ENCODE results near the gene FAM131B. TPM values are rescaled to one million over a fixed set of nuclear protein-coding genes. Genes with fewer than 3 reads are reported as not detected.

The FAM131B gene
- total and polyA plus RNA-seq, 8 donors: 0.05 to 0.25 (median 0.11) TPM

GRCh38 chr7:143356414-143357050 is 6.0 kb downstream of the FAM131B start:
- 85 to 92% methylated on average over 13 of the region's 13 CpGs for WGBS, 2 donors
- no peak for DNase-seq

GRCh38 chr7:143355450-143356385 is 6.8 kb downstream of the FAM131B start:
- peaks cover 0 to under 1% (median 0%) of the 10 kb centered on the region in 4 donors for H3K27me3 ChIP-seq
- DNase-seq (no peak), ATAC-seq (no peak), FAIRE-seq (no peak)
- no peaks in the 10 kb centered on the region for H3K4me1 ChIP-seq
- no peak overlapping the region for H3K4me3 ChIP-seq
- no peak for TF ChIP-seq CTCF (IDR thresholded peaks at IDR 0.05)
- H3K27ac ChIP-seq: no peak overlapping the region
- no peaks in the 10 kb centered on the region for H3K9me3 ChIP-seq
- intact Hi-C loops (cut with DNase I): no loop called here
- WGBS, 2 donors: 77 to 82% methylated on average over 16 of the region's 16 CpGs
- H3K36me3 ChIP-seq: no peaks in the 10 kb centered on the region

More at GRCh38 chr7:143356414-143357050, 6.0 kb downstream of the FAM131B start:
- H3K36me3 ChIP-seq: no peaks in the 10 kb centered on the region
- H3K4me3 ChIP-seq: no peak overlapping the region
- no peak for FAIRE-seq
- no peak for TF ChIP-seq CTCF (IDR thresholded peaks at IDR 0.05)
- H3K9me3 ChIP-seq: no peaks in the 10 kb centered on the region
- H3K4me1 ChIP-seq: no peaks in the 10 kb centered on the region
- intact Hi-C loops (cut with DNase I): no loop called here
- no peak overlapping the region for H3K27ac ChIP-seq
- no peak for ATAC-seq
- peaks cover 0 to 3% (median 0%) of the 10 kb centered on the region in 4 donors for H3K27me3 ChIP-seq

- Histone ChIP-seq H3K27ac (no peak overlapping the region), H3K36me3 (no peaks in the 10 kb centered on the region), H3K4me1 (no peaks in the 10 kb centered on the region), H3K4me3 (no peak overlapping the region), H3K9me3 (no peaks in the 10 kb centered on the region), H3K27me3 (no peaks in the 10 kb centered on the region)
- intact Hi-C loops (cut with DNase I): no loop called here
- FAIRE-seq (no peak), DNase-seq (no peak), ATAC-seq (no peak)
- WGBS, 2 donors: 71 to 80% methylated on average over 8 of the region's 8 CpGs
- TF ChIP-seq CTCF (IDR thresholded peaks at IDR 0.05): no peak
These were observed 7.5 kb downstream of the FAM131B start for GRCh38 chr7:143354965-143355364.

- H3K27me3 ChIP-seq: no peaks in the 10 kb centered on the region
- H3K9me3 ChIP-seq: no peaks in the 10 kb centered on the region
- intact Hi-C loops (cut with DNase I): no loop called here
- no peaks in the 10 kb centered on the region for H3K36me3 ChIP-seq
- no peak for TF ChIP-seq CTCF (IDR thresholded peaks at IDR 0.05)
- ATAC-seq: no peak
- no peaks in the 10 kb centered on the region for H3K4me1 ChIP-seq
- H3K27ac ChIP-seq: no peak overlapping the region
- no peak for DNase-seq
- no peak overlapping the region for H3K4me3 ChIP-seq
- no peak for FAIRE-seq
- 72 to 79% methylated on average over 8 of the region's 8 CpGs for WGBS, 2 donors
These were observed 8.1 kb downstream of the FAM131B start for GRCh38 chr7:143354376-143354775.

Data from pancreas (tissue), 10 donors.